GM23338 (cell line): ENCODE data around the gene TIAM1. TPM values are rescaled to one million over a fixed set of nuclear protein-coding genes. Genes with fewer than 3 reads are reported as not detected.

Source experiments
- ATAC-seq: fragments of 200-7000 bp; cut with Tn5 transposase; 3 replicates; pipeline ENCODE4 v1.9.1; 2020
- DNase-seq: peaks from one replicate; pipeline ENCODE4 v3.0.0-alpha.2; 2015; ENCODE audit warnings: low spot score
- H2AFZ ChIP-seq: fragments of 200-600 bp; sonication (generic); 2 replicates; pipeline ENCODE4 v1.8.0; 2016; ENCODE audit warnings: antibody characterized with exemption, mild to moderate bottlenecking, moderate library complexity
- H3F3A ChIP-seq: fragments of 200-600 bp; sonication (generic); replicated peaks from 2 replicates; pipeline ENCODE4 v1.8.0; 2017; ENCODE audit warnings: antibody characterized with exemption, mixed run types, low read depth
- H3K27ac ChIP-seq: fragments of 200-600 bp; sonication (generic); 2 replicates; pipeline ENCODE4 v1.6.1; 2016; ENCODE audit warnings: low read depth
- H3K27me3 ChIP-seq: fragments of 200-600 bp; sonication (generic); 2 replicates; pipeline ENCODE4 v1.8.0; 2016; ENCODE audit warnings: mild to moderate bottlenecking, mixed run types, moderate library complexity; ENCODE audit not compliant: insufficient read depth
- H3K36me3 ChIP-seq: fragments of 200-600 bp; sonication (generic); 2 replicates; pipeline ENCODE4 v1.8.0; 2016; ENCODE audit warnings: mild to moderate bottlenecking; ENCODE audit not compliant: insufficient read depth
- H3K4me1 ChIP-seq: fragments of 200-600 bp; sonication (generic); 2 replicates; pipeline ENCODE4 v1.8.0; 2016; ENCODE audit warnings: mild to moderate bottlenecking, moderate library complexity; ENCODE audit not compliant: insufficient read depth
- H3K4me2 ChIP-seq: fragments of 200-600 bp; sonication (generic); 2 replicates; pipeline ENCODE4 v1.7.1; 2017; ENCODE audit warnings: mixed run types
- H3K4me3 ChIP-seq: fragments of 200-600 bp; sonication (generic); 2 replicates; pipeline ENCODE4 v1.6.1; 2016; ENCODE audit warnings: mixed run types
- H3K79me2 ChIP-seq: fragments of 200-600 bp; sonication (generic); replicated peaks from 2 replicates; pipeline ENCODE4 v1.8.0; 2017; ENCODE audit warnings: mild to moderate bottlenecking; ENCODE audit not compliant: insufficient read depth
- H3K9me2 ChIP-seq: fragments of 200-600 bp; sonication (generic); 2 replicates; pipeline ENCODE4 v1.8.0; 2017; ENCODE audit not compliant: insufficient read depth
- H4K20me1 ChIP-seq: fragments of 200-600 bp; sonication (generic); replicated peaks from 2 replicates; pipeline ENCODE4 v1.8.0; 2017; ENCODE audit warnings: mild to moderate bottlenecking; ENCODE audit not compliant: insufficient read depth
- H3K27ac Mint-ChIP-seq: 2 replicates; pipeline ENCODE4 v1.8.0; 2020; ENCODE audit warnings: inconsistent platforms, mild to moderate bottlenecking, moderate library complexity, mixed read lengths
- H3K27me3 Mint-ChIP-seq: 3 replicates; pipeline ENCODE4 v1.8.0; 2022; ENCODE audit warnings: low read depth, mild to moderate bottlenecking, moderate library complexity, mixed read lengths, inconsistent platforms; ENCODE audit not compliant: insufficient read depth, poor library complexity
- H3K36me3 Mint-ChIP-seq: 3 replicates; pipeline ENCODE4 v1.8.0; 2021; ENCODE audit warnings: low read depth, mild to moderate bottlenecking, inconsistent platforms, moderate library complexity, mixed read lengths
- H3K4me1 Mint-ChIP-seq: 3 replicates; pipeline ENCODE4 v1.8.0; 2020; ENCODE audit warnings: mild to moderate bottlenecking, inconsistent platforms, mixed read lengths
- H3K4me3 Mint-ChIP-seq: 3 replicates; pipeline ENCODE4 v1.8.0; 2021; ENCODE audit warnings: moderate library complexity, mild to moderate bottlenecking, inconsistent platforms, mixed read lengths
- H3K9me3 Mint-ChIP-seq: 3 replicates; pipeline ENCODE4 v1.8.0; 2020; ENCODE audit warnings: moderate library complexity, mild to moderate bottlenecking, inconsistent platforms, mixed read lengths
- CREB1 ChIP-seq: fragments of 250-450 bp; sonication (Bioruptor Pico); IDR thresholded peaks from 2 replicates; pipeline ENCODE4 v1.5.0; 2020; ENCODE audit warnings: low read depth, mild to moderate bottlenecking, moderate library complexity
- CTCF ChIP-seq, 2 experiments: fragments of 200-600 bp in 1 of 2; sonication (generic) in 1 of 2; conservative IDR thresholded peaks; 2 replicates each; pipeline versions ENCODE4 v1.5.1 to v1.6.1; 2016 to 2017; ENCODE audit warnings: antibody characterized with exemption in 2 of 2, low read depth in 2 of 2, mild to moderate bottlenecking in 2 of 2, moderate library complexity in 1 of 2
- EZH2 ChIP-seq: fragments of 200-600 bp; sonication (generic); IDR thresholded peaks from one replicate; pipeline ENCODE4 v1.8.0; 2017; ENCODE audit warnings: antibody characterized with exemption, mild to moderate bottlenecking, low read depth; ENCODE audit not compliant: unreplicated experiment
- EZH2phosphoT487 ChIP-seq: fragments of 200-600 bp; sonication (generic); IDR thresholded peaks from one replicate; pipeline ENCODE4 v1.8.1; 2018; ENCODE audit warnings: antibody characterized with exemption; ENCODE audit not compliant: unreplicated experiment
- JUNB ChIP-seq: IDR thresholded peaks from one replicate; pipeline ENCODE4 v1.6.1; 2016; ENCODE audit warnings: antibody characterized with exemption; ENCODE audit not compliant: unreplicated experiment
- NANOG ChIP-seq: IDR thresholded peaks from 2 replicates; pipeline ENCODE4 v1.6.1; 2016; ENCODE audit warnings: antibody characterized with exemption, borderline replicate concordance
- POLR2AphosphoS5 ChIP-seq: IDR thresholded peaks from 2 replicates; pipeline ENCODE4 v1.6.1; 2016; ENCODE audit warnings: antibody characterized with exemption, low read depth
- STAT1 ChIP-seq: IDR thresholded peaks from one replicate; pipeline ENCODE4 v1.6.1; 2016; ENCODE audit warnings: antibody characterized with exemption; ENCODE audit not compliant: unreplicated experiment
- ZNF114 ChIP-seq: fragments of 250-450 bp; sonication (Bioruptor Pico); IDR thresholded peaks from 2 replicates; pipeline ENCODE4 v1.5.0; 2020; ENCODE audit warnings: mild to moderate bottlenecking, moderate library complexity
- ZNF331 ChIP-seq: fragments of 250-450 bp; sonication (Bioruptor Pico); IDR thresholded peaks from 2 replicates; pipeline ENCODE4 v1.5.0; 2020; ENCODE audit warnings: low read depth, mild to moderate bottlenecking, moderate library complexity
- ZNF462 ChIP-seq: fragments of 250-450 bp; sonication (Bioruptor Pico); IDR thresholded peaks from 2 replicates; pipeline ENCODE4 v1.5.0; 2020; ENCODE audit warnings: mild to moderate bottlenecking, moderate library complexity
- polyA plus RNA-seq: library from polyadenylated mRNA; unstranded; fragments of >200 nt; fragmentation: Nextera tagmentation; extraction: Ambion mirVana; gene quantifications from 2 replicates; pipeline ENCODE4 v1.2.1, GENCODE V29; 2016
- total RNA-seq: library from RNA; depleted of rRNA; stranded (reverse); fragments of >200 nt; shearing (Covaris generic); gene quantifications from 2 replicates; pipeline ENCODE4 v1.2.3, GENCODE V29; 2014
- TF ChIP-seq, protein P1 (sequence below): IDR thresholded peaks from one replicate; pipeline ENCODE4 v1.6.1; 2018; ENCODE audit warnings: antibody characterized with exemption; ENCODE audit not compliant: unreplicated experiment
- TF ChIP-seq, protein P2 (sequence below): IDR thresholded peaks from 2 replicates; pipeline ENCODE4 v1.6.1; 2016; ENCODE audit warnings: antibody characterized with exemption

The TIAM1 gene
- total and polyA plus RNA-seq, 2 experiments from 2014 or later: 18.5 to 20.0 TPM

DNA sequence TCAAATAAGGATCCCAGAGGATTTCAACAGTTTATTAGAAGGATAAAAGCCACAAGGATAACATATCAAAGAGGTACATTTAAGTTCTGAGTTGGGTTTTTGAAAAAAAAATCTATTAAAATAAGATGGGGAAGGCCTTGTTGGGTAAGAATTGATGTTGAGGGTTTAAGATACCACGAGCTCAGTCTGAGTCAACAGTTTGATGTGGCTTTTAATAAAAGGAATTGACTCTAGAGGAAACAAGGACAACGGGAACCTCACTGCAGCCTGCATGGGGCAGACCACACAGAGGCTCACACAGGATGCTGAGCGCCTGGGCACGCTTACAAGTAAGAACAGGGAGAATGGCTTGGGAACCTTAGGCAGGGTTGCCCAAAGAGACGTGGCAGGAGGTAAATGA is 107.5 kb downstream of the TIAM1 start:
- no peak overlapping the region for H3K4me2 ChIP-seq
- Mint-ChIP-seq H3K27me3 (peaks cover 2% of the 10 kb centered on the region), H3K4me3 (no peak overlapping the region), H3K27ac (no peak overlapping the region), H3K9me3 (peaks cover 14% of the 10 kb centered on the region), H3K4me1 (no peaks in the 10 kb centered on the region), H3K36me3 (peaks cover 27% of the 10 kb centered on the region)
- no peak for TF ChIP-seq EZH2phosphoT487
- no peak for TF ChIP-seq EZH2
- TF ChIP-seq ZNF462 (CRISPR knock-in tag): no peak
- no peak for TF ChIP-seq CREB1 (CRISPR knock-in tag)
- TF ChIP-seq CTCF (conservative IDR thresholded peaks at IDR 0.05; ENCODE audit: low read depth in 2 of 2): no peak
- no peak for TF ChIP-seq ZNF114 (CRISPR knock-in tag)
- no peak for TF ChIP-seq JUNB
- TF ChIP-seq, protein P1, sequence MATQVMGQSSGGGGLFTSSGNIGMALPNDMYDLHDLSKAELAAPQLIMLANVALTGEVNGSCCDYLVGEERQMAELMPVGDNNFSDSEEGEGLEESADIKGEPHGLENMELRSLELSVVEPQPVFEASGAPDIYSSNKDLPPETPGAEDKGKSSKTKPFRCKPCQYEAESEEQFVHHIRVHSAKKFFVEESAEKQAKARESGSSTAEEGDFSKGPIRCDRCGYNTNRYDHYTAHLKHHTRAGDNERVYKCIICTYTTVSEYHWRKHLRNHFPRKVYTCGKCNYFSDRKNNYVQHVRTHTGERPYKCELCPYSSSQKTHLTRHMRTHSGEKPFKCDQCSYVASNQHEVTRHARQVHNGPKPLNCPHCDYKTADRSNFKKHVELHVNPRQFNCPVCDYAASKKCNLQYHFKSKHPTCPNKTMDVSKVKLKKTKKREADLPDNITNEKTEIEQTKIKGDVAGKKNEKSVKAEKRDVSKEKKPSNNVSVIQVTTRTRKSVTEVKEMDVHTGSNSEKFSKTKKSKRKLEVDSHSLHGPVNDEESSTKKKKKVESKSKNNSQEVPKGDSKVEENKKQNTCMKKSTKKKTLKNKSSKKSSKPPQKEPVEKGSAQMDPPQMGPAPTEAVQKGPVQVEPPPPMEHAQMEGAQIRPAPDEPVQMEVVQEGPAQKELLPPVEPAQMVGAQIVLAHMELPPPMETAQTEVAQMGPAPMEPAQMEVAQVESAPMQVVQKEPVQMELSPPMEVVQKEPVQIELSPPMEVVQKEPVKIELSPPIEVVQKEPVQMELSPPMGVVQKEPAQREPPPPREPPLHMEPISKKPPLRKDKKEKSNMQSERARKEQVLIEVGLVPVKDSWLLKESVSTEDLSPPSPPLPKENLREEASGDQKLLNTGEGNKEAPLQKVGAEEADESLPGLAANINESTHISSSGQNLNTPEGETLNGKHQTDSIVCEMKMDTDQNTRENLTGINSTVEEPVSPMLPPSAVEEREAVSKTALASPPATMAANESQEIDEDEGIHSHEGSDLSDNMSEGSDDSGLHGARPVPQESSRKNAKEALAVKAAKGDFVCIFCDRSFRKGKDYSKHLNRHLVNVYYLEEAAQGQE: no peak
- no peak for TF ChIP-seq STAT1
- no peak for TF ChIP-seq NANOG
- TF ChIP-seq POLR2AphosphoS5: no peak
- TF ChIP-seq, protein P2, sequence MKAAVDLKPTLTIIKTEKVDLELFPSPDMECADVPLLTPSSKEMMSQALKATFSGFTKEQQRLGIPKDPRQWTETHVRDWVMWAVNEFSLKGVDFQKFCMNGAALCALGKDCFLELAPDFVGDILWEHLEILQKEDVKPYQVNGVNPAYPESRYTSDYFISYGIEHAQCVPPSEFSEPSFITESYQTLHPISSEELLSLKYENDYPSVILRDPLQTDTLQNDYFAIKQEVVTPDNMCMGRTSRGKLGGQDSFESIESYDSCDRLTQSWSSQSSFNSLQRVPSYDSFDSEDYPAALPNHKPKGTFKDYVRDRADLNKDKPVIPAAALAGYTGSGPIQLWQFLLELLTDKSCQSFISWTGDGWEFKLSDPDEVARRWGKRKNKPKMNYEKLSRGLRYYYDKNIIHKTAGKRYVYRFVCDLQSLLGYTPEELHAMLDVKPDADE: no peak
- TF ChIP-seq ZNF331: no peak
- H2AFZ ChIP-seq: no peak overlapping the region
- DNase-seq: no peak
- no peaks in the 10 kb centered on the region for H3K79me2 ChIP-seq
- H3F3A ChIP-seq: no peaks in the 10 kb centered on the region
- no peak overlapping the region for H3K4me3 ChIP-seq
- no peaks in the 10 kb centered on the region; the same call in 1 of the 2 replicates for H4K20me1 ChIP-seq
- no peaks in the 10 kb centered on the region for H3K27me3 ChIP-seq
- no peak for ATAC-seq
- H3K27ac ChIP-seq: no peak overlapping the region
- no peaks in the 10 kb centered on the region for H3K9me2 ChIP-seq
- H3K4me1 ChIP-seq: no peaks in the 10 kb centered on the region
- H3K36me3 ChIP-seq: peaks cover 12% of the 10 kb centered on the region
